HepG2 (cell line): ENCODE measurements around the gene SCT. TPM values are rescaled to one million over a fixed set of nuclear protein-coding genes. Genes with fewer than 3 reads are reported as not detected.

Source experiments
- ATAC-seq: fragments of 200-7000 bp; cut with Tn5 transposase; 3 replicates; pipeline ENCODE4 v1.9.1; 2020; ENCODE audit warnings: mild to moderate bottlenecking, moderate library complexity
- BruUV-seq: library from RNA; stranded (reverse); fragments of 400-500 nt; replicated peaks from 2 replicates; lab custom pipeline; 2021; lab: Mats Ljungman, UMichigan
- CTCF ChIA-PET: fragments of 300-600 bp; formaldehyde crosslinking; extraction: SDS; loops from one replicate; lab custom pipeline; 2021; ENCODE audit warnings: low total read pairs, inconsistent platforms, low intra/inter-chr PET ratio; lab: Yijun Ruan, JAX
- POLR2A ChIA-PET: fragments of 350-600 bp; sonication (Branson Sonifier 250); formaldehyde crosslinking; loops from one replicate; lab custom pipeline; 2020; ENCODE audit warnings: antibody characterized with exemption, inconsistent platforms; lab: Yijun Ruan, JAX
- DNase-seq: peaks from one replicate; pipeline ENCODE4 v3.0.0-alpha.2; 2015; ENCODE audit warnings: low spot score
- FAIRE-seq: peaks from 3 replicates; lab custom pipeline; 2011; peaks lifted over from hg19 to GRCh38; lab: Jason Lieb, UNC
- H2AFZ ChIP-seq: one replicate; pipeline ENCODE4 v1.6.1; 2011; ENCODE audit warnings: low read length, inconsistent platforms
- H3K27ac ChIP-seq: fragments of 300-600 bp; 3 replicates; pipeline ENCODE4 v1.8.0; 2011; ENCODE audit warnings: mixed run types, mild to moderate bottlenecking, mixed read lengths, low read length, inconsistent platforms; ENCODE audit not compliant: insufficient read depth; ENCODE audit errors: extremely low read length
- H3K27me3 ChIP-seq, 2 experiments: fragments of 200-600 bp in 1 of 2; 2 replicates in 1 of 2; 3 replicates in 1 of 2; pipeline versions ENCODE4 v1.6.0 to v1.8.0; 2011; ENCODE audit warnings: low read length in 2 of 2, mild to moderate bottlenecking in 2 of 2, moderate library complexity in 2 of 2, inconsistent platforms in 1 of 2; ENCODE audit not compliant: insufficient read depth in 2 of 2, control insufficient read depth in 1 of 2
- H3K36me3 ChIP-seq, 2 experiments: fragments of 200-600 bp in 1 of 2; replicated peaks in 1 of 2; 2 replicates in 1 of 2; 3 replicates in 1 of 2; pipeline versions ENCODE4 v1.5.1 to v1.8.0; 2011; ENCODE audit warnings: low read length in 2 of 2, inconsistent platforms in 1 of 2; ENCODE audit not compliant: insufficient read depth in 2 of 2, control insufficient read depth in 1 of 2
- H3K4me1 ChIP-seq: 2 replicates; pipeline ENCODE4 v1.5.1; 2012; ENCODE audit warnings: low read length, inconsistent platforms; ENCODE audit not compliant: insufficient read depth
- H3K4me2 ChIP-seq: 2 replicates; pipeline ENCODE4 v1.6.0; 2011; ENCODE audit warnings: low read depth, low read length, inconsistent platforms
- H3K4me3 ChIP-seq, 3 experiments: fragments of 200-600 bp in 1 of 3; sonication (generic), shearing (Covaris generic) in 1 of 3; replicated peaks in 1 of 3; 2 replicates each; pipeline ENCODE4 v1.5.1; 2011 to 2016; ENCODE audit warnings: low read length in 3 of 3, inconsistent platforms in 2 of 3, low read depth in 2 of 3, mild to moderate bottlenecking in 2 of 3, control low read depth in 1 of 3, mixed read lengths in 1 of 3; ENCODE audit not compliant: insufficient read depth in 1 of 3
- H3K79me2 ChIP-seq: one replicate; pipeline ENCODE4 v1.6.1; 2011; ENCODE audit warnings: low read length, inconsistent platforms; ENCODE audit not compliant: insufficient read depth
- H3K9ac ChIP-seq: 2 replicates; pipeline ENCODE4 v1.6.0; 2011; ENCODE audit warnings: mild to moderate bottlenecking, low read depth, low read length, inconsistent platforms; ENCODE audit not compliant: insufficient read depth
- H3K9me3 ChIP-seq: 2 replicates; pipeline ENCODE4 v1.5.1; 2012; ENCODE audit warnings: mild to moderate bottlenecking, low read length
- H4K20me1 ChIP-seq: 2 replicates; pipeline ENCODE4 v1.6.0; 2011; ENCODE audit warnings: inconsistent platforms, mild to moderate bottlenecking, low read length, moderate library complexity; ENCODE audit not compliant: insufficient read depth
- CAMTA2 ChIP-seq: sonication (generic); formaldehyde crosslinking; IDR thresholded peaks from 2 replicates; pipeline ENCODE4 v1.4.0; 2020; ENCODE audit warnings: mild to moderate bottlenecking, missing genetic modification reagents, borderline replicate concordance
- CENPX ChIP-seq: sonication (generic); formaldehyde crosslinking; IDR thresholded peaks from 2 replicates; pipeline ENCODE4 v1.9.0; 2021; ENCODE audit warnings: mild to moderate bottlenecking, missing genetic modification reagents, moderate library complexity
- GTF3A ChIP-seq: sonication (generic); formaldehyde crosslinking; conservative IDR thresholded peaks from 2 replicates; pipeline ENCODE4 v1.4.0; 2020; ENCODE audit warnings: mild to moderate bottlenecking, missing genetic modification reagents
- HOXA5 ChIP-seq: sonication (generic); formaldehyde crosslinking; IDR thresholded peaks from 2 replicates; pipeline ENCODE4 v1.4.0; 2020; ENCODE audit warnings: missing genetic modification reagents
- NFYB ChIP-seq: sonication (generic); formaldehyde crosslinking; IDR thresholded peaks from 2 replicates; pipeline ENCODE4 v1.4.0; 2020; ENCODE audit warnings: missing genetic modification reagents
- TAF15 ChIP-seq: fragments of 200-400 bp; formaldehyde crosslinking; IDR thresholded peaks from one replicate; pipeline ENCODE4 v1.6.1; 2018; ENCODE audit warnings: mild to moderate bottlenecking, low read depth, low read length; ENCODE audit not compliant: poor library complexity, severe bottlenecking
- ZNF256 ChIP-seq: sonication (generic); formaldehyde crosslinking; conservative IDR thresholded peaks from 2 replicates; pipeline ENCODE4 v1.4.0; 2020; ENCODE audit warnings: missing genetic modification reagents
- ZNF329 ChIP-seq: sonication (generic); formaldehyde crosslinking; IDR thresholded peaks from 2 replicates; pipeline ENCODE4 v1.9.0; 2021; ENCODE audit warnings: low read depth, mild to moderate bottlenecking, missing genetic modification reagents
- WGBS: methylation state at CpG from one replicate; pipeline ENCODE4 v1.1.6; 2017; ENCODE audit warnings: low lambda C conversion rate; 5-methylcytosine and 5-hydroxymethylcytosine counted together
- in situ Hi-C: cut with HindIII; loops from 2 replicates; pipeline ENCODE4 v1.10.0; 2017; ENCODE audit warnings: low pct_unique_long_range_greater_than_20kb; ENCODE audit not compliant: extremely low pct_ligation_motif_present
- intact Hi-C: fragments of 100-400 bp; cut with micrococcal nuclease; formaldehyde crosslinking; loops from one replicate; pipeline ENCODE4 v1.10.0; 2022; ENCODE audit not compliant: unreplicated experiment
- polyA plus RNA-seq, 8 experiments: library from polyadenylated mRNA; depleted of rRNA in 3 of 8; stranded (reverse) in 7 of 8; unstranded in 1 of 8; fragments of >200 nt; fragmentation: Illumina TruSeq in 4 of 8; extraction: Trizol in 4 of 8; gene quantifications; 2 replicates each; pipeline versions ENCODE4 v1.2.1 to v1.2.3, GENCODE V29; 2011 to 2016; ENCODE audit warnings: low read depth in 4 of 8, missing spikeins in 1 of 8, mixed read lengths in 1 of 8; ENCODE audit not compliant: insufficient read depth in 1 of 8
- total RNA-seq, 5 experiments: library from RNA; depleted of rRNA; stranded (reverse); fragments of >200 nt; fragmentation: Illumina TruSeq; extraction: Trizol; gene quantifications; 2 replicates each; pipeline ENCODE4 v1.2.3, GENCODE V29; 2016; ENCODE audit warnings: low read depth in 1 of 5
- TF ChIP-seq, protein P1 (sequence below): sonication (generic); formaldehyde crosslinking; IDR thresholded peaks from 2 replicates; pipeline ENCODE4 v1.5.1; 2020; ENCODE audit warnings: mild to moderate bottlenecking, missing genetic modification reagents, moderate library complexity

Gene SCT
- total and polyA plus RNA-seq, 2 of the 13 experiments (the other 11 are each of a cell fraction or from before 2014, with no cell fraction given) = not detected

DNA sequence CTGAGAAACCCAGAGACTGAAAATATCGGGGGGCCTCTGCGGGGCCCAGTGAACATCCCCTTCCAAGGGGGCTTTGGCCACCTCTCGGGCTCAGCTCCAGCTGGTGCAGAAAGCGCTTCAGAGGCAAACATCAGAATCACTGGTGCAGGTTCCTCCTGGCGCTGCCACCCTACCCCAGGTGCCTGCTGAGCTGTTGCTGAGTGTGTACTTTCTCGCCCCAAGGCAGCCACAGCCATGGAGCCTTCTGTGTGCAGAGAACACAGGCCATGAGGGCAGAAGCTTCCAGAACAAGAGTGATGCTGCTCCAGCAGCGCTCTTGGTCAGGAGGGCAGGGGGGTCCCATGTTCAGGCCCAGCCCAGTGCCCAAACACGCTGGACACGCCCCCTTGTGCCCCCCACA lies 16.4 kb upstream of the SCT start (continued):
- TF ChIP-seq, protein P1, sequence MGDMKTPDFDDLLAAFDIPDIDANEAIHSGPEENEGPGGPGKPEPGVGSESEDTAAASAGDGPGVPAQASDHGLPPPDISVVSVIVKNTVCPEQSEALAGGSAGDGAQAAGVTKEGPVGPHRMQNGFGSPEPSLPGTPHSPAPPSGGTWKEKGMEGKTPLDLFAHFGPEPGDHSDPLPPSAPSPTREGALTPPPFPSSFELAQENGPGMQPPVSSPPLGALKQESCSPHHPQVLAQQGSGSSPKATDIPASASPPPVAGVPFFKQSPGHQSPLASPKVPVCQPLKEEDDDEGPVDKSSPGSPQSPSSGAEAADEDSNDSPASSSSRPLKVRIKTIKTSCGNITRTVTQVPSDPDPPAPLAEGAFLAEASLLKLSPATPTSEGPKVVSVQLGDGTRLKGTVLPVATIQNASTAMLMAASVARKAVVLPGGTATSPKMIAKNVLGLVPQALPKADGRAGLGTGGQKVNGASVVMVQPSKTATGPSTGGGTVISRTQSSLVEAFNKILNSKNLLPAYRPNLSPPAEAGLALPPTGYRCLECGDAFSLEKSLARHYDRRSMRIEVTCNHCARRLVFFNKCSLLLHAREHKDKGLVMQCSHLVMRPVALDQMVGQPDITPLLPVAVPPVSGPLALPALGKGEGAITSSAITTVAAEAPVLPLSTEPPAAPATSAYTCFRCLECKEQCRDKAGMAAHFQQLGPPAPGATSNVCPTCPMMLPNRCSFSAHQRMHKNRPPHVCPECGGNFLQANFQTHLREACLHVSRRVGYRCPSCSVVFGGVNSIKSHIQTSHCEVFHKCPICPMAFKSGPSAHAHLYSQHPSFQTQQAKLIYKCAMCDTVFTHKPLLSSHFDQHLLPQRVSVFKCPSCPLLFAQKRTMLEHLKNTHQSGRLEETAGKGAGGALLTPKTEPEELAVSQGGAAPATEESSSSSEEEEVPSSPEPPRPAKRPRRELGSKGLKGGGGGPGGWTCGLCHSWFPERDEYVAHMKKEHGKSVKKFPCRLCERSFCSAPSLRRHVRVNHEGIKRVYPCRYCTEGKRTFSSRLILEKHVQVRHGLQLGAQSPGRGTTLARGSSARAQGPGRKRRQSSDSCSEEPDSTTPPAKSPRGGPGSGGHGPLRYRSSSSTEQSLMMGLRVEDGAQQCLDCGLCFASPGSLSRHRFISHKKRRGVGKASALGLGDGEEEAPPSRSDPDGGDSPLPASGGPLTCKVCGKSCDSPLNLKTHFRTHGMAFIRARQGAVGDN (CRISPR knock-in tag) = peak; percentile 51
- TF ChIP-seq TAF15 (no peak), NFYB (CRISPR knock-in tag) (no peak), GTF3A (CRISPR knock-in tag) (no peak), ZNF329 (CRISPR knock-in tag) (no peak), HOXA5 (CRISPR knock-in tag) (no peak), CENPX (CRISPR knock-in tag) (no peak)
- TF ChIP-seq, all 625 proteins: peak for 2

- 98% methylated on average over 15 of the region's 19 CpGs for WGBS
These were observed 14.9 kb upstream of the SCT start for GRCh38 chr11:641806-642370.

More at GRCh38 chr11:641806-642370, 14.9 kb upstream of the SCT start:
- in situ Hi-C loops (no loop called here), intact Hi-C loops (no loop called here)
- POLR2A ChIA-PET = interaction anchor here (1.5 kb wide), 1 partner anchor 13 kb away, joined by 4 read pairs; no protein-coding TSS in a partner anchor
- H3K27ac ChIP-seq = peak overlapping the region; percentile 52
- no peak overlapping the region for H3K9ac ChIP-seq
- peaks cover 4 to 15% of the 10 kb centered on the region in 2 experiments; a peak in 3 of 5 replicates for H3K36me3 ChIP-seq
- DNase-seq (no peak), ATAC-seq (no peak), FAIRE-seq (no peak)
- CTCF ChIA-PET = no interaction called here
- H4K20me1 ChIP-seq = 0 out of 2 replicates have a peak, but pooled peaks cover 5% of the 10 kb centered on the region
- no peaks in the 10 kb centered on the region for H3K79me2 ChIP-seq
- no peak overlapping the region for H2AFZ ChIP-seq
- no peaks in the 10 kb centered on the region for H3K9me3 ChIP-seq
- H3K4me1 ChIP-seq = peaks cover 3% of the 10 kb centered on the region; the same call in 1 of the 2 replicates
- H3K27me3 ChIP-seq = no peaks in the 10 kb centered on the region
- no TSS peak for BruUV-seq
- H3K4me2 ChIP-seq = no peak overlapping the region
- no peak overlapping the region for H3K4me3 ChIP-seq
- TF ChIP-seq ZNF256 (CRISPR knock-in tag) = no peak
- no peak for TF ChIP-seq CAMTA2
